Stimulated activated CD8-positive, alpha-beta memory T cell treated with anti-CD3 and anti-CD28 coated beads, Interleukin-15, amount 100 ng/mL, for 24 hours (primary cell): ENCODE data around the gene BTF3L4.
"Not testable (repeated sequence)": the region's sequence is repeated elsewhere in the genome, so short reads cannot be mapped to it uniquely, and the experiment has no call there.

Source experiments
- DNase-seq: peaks from one replicate; pipeline ENCODE4 v3.0.0-alpha.2; 2020; ENCODE audit warnings: low read depth

BTF3L4 gene

GRCh38 chr1:52056163-52056936, at the start of gene BTF3L4:
Gene BTF3L4 (plus strand): TSS chr1:52056295. CDS start chr1:52059848, 3,553 bp downstream.
- peak; percentile 74 for DNase-seq

- DNase-seq: no peak
Observed at GRCh38 chr1:52007215-52008002, 48.7 kb upstream of the BTF3L4 start.

GRCh38 chr1:52008071-52008809, 47.9 kb upstream of the BTF3L4 start:
- DNase-seq: no peak

GRCh38 chr1:52022133-52022532, 34.0 kb upstream of the BTF3L4 start:
- no peak for DNase-seq

GRCh38 chr1:52026278-52026677, 29.8 kb upstream of the BTF3L4 start:
- no peak for DNase-seq

GRCh38 chr1:52028328-52028727, 27.8 kb upstream of the BTF3L4 start:
- DNase-seq: no peak

GRCh38 chr1:52028839-52029238, 27.3 kb upstream of the BTF3L4 start:
- DNase-seq: not testable (repeated sequence)

- DNase-seq: no peak
Observed at GRCh38 chr1:52032124-52032784, 23.8 kb upstream of the BTF3L4 start.

GRCh38 chr1:52032785-52033131, 23.3 kb upstream of the BTF3L4 start:
- peak; percentile 2 for DNase-seq

GRCh38 chr1:52033190-52034049, 22.7 kb upstream of the BTF3L4 start, which contains the start of gene KTI12:
Gene KTI12 (minus strand): TSS chr1:52033810. CDS start chr1:52033761, 49 bp downstream.
- DNase-seq: peak; percentile 63

- no peak for DNase-seq
Observed at GRCh38 chr1:52034050-52034384, 22.1 kb upstream of the BTF3L4 start.

- DNase-seq: no peak
Observed at GRCh38 chr1:52037402-52037814, 18.7 kb upstream of the BTF3L4 start.

GRCh38 chr1:52037909-52038308, 18.2 kb upstream of the BTF3L4 start:
- no peak for DNase-seq

- DNase-seq: no peak
Observed at GRCh38 chr1:52041551-52042185, 14.4 kb upstream of the BTF3L4 start.

GRCh38 chr1:52045236-52045635, 10.9 kb upstream of the BTF3L4 start:
- DNase-seq: no peak

GRCh38 chr1:52045666-52046195, 10.4 kb upstream of the BTF3L4 start:
- not testable (repeated sequence) for DNase-seq

GRCh38 chr1:52049337-52049736, 6.8 kb upstream of the BTF3L4 start:
- DNase-seq: not testable (repeated sequence)

- no peak for DNase-seq
Observed at GRCh38 chr1:52053862-52054261, 2.2 kb upstream of the BTF3L4 start.

GRCh38 chr1:52054496-52055065, 1.5 kb upstream of the BTF3L4 start:
- DNase-seq: no peak
